Fibroblast of villous mesenchyme (primary cell): ENCODE measurements around the gene RGPD4. TPM values are rescaled to one million over a fixed set of nuclear protein-coding genes. Genes with fewer than 3 reads are reported as not detected.

Experiments
- DNase-seq: peaks from one replicate; pipeline ENCODE4 v3.0.0-alpha.2; 2010; ENCODE audit warnings: low read depth
- H3K4me3 ChIP-seq: 2 replicates; pipeline ENCODE4 v1.5.1; 2011; ENCODE audit warnings: low read depth, mild to moderate bottlenecking, low read length
- small RNA-seq: library from RNA; depleted of rRNA; stranded (forward); fragments of <200 nt; gene quantifications from one replicate; pipeline ENCODE3, GENCODE V24; 2012
- total RNA-seq: library from RNA; depleted of rRNA; stranded (reverse); fragments of >200 nt; gene quantifications from 2 replicates; pipeline ENCODE4 v1.2.3, GENCODE V29; 2012
- TF ChIP-seq, protein P1 (sequence below): IDR thresholded peaks from 2 replicates; pipeline ENCODE4 v1.5.1; 2012; ENCODE audit warnings: low read depth, mild to moderate bottlenecking, low read length; ENCODE audit not compliant: insufficient read depth

RGPD4 gene
- total RNA-seq, 1 donor, result not detected

DNA sequence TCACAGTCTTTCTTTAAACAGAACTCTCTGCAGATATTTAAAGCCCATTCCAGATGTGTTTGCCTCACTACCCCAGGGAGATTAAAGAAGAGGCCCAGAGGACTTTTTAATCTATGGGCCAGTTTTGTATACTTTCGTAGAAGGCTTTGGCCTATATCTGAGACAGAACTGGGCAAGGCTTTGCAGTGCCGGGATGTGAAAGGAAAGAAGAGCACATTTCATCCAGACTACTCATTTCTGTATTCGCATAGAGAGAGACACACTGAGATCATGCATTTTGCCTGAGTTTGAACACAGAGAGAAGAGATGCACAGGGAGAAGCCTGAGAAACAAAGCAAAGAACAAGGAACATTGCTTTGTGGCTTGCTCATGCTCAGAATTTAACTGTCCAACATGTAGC, 104.7 kb downstream of the RGPD4 start:
- no peak for DNase-seq
- TF ChIP-seq, protein P1, sequence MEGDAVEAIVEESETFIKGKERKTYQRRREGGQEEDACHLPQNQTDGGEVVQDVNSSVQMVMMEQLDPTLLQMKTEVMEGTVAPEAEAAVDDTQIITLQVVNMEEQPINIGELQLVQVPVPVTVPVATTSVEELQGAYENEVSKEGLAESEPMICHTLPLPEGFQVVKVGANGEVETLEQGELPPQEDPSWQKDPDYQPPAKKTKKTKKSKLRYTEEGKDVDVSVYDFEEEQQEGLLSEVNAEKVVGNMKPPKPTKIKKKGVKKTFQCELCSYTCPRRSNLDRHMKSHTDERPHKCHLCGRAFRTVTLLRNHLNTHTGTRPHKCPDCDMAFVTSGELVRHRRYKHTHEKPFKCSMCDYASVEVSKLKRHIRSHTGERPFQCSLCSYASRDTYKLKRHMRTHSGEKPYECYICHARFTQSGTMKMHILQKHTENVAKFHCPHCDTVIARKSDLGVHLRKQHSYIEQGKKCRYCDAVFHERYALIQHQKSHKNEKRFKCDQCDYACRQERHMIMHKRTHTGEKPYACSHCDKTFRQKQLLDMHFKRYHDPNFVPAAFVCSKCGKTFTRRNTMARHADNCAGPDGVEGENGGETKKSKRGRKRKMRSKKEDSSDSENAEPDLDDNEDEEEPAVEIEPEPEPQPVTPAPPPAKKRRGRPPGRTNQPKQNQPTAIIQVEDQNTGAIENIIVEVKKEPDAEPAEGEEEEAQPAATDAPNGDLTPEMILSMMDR, result no peak

GRCh38 chr2:107932488-107932887, 105.8 kb downstream of the RGPD4 start:
- no peak overlapping the region for H3K4me3 ChIP-seq
- TF ChIP-seq, protein P1, result no peak
- peak; percentile 7 for DNase-seq

More for the DNA sequence above, 104.7 kb downstream of the RGPD4 start:
- no peak overlapping the region for H3K4me3 ChIP-seq

DNA sequence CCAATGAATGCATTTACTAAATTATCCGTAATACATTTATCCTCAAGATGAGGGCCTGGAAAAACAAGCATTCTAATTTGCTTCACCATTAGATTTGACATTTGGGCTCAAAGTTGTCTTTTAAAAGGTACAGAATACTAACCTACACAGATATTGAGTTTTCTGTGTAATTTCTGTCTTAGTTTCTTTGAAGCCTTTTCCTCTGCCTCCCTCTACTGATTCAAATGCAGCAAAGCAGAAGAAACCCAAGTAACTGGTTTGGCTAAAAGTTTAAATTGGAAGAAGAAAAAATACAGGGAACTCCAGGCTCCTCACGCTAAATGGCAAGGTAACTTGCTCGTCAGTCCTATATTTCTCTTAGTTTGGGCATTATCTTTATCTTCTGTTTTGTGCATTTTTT, 106.3 kb downstream of the RGPD4 start:
- TF ChIP-seq, protein P1, result peak; percentile 29
- DNase-seq, result peak; percentile 18
- H3K4me3 ChIP-seq, result no peak overlapping the region

GRCh38 chr2:107936433-107937359, 110.0 kb downstream of the RGPD4 start:
- TF ChIP-seq, protein P1, result peak; percentile 37
- no peak overlapping the region for H3K4me3 ChIP-seq
- peak; percentile 9 for DNase-seq

Small RNAs within 50 kb of the gene (small RNA-seq; reads per million reads assigned to genes)
- not detected for gene AC009963.1
- gene AC009963.2, result not detected

Other genes starting within 250 kb of the RGPD4 start
- not detected in 2 replicates for gene SLC5A7, start 159.6 kb downstream of the RGPD4 start, total RNA-seq